HepG2 (cell line): ENCODE data around the gene CALN1. TPM values are rescaled to one million over a fixed set of nuclear protein-coding genes. Genes with fewer than 3 reads are reported as not detected.

Experiments used
- ATAC-seq: fragments of 200-7000 bp; cut with Tn5 transposase; 3 replicates; pipeline ENCODE4 v1.9.1; 2020; ENCODE audit warnings: mild to moderate bottlenecking, moderate library complexity
- BruUV-seq: library from RNA; stranded (reverse); fragments of 400-500 nt; replicated peaks from 2 replicates; lab custom pipeline; 2021; lab: Mats Ljungman, UMichigan
- CTCF ChIA-PET: fragments of 300-600 bp; formaldehyde crosslinking; extraction: SDS; loops from one replicate; lab custom pipeline; 2021; ENCODE audit warnings: low total read pairs, inconsistent platforms, low intra/inter-chr PET ratio; lab: Yijun Ruan, JAX
- POLR2A ChIA-PET: fragments of 350-600 bp; sonication (Branson Sonifier 250); formaldehyde crosslinking; loops from one replicate; lab custom pipeline; 2020; ENCODE audit warnings: antibody characterized with exemption, inconsistent platforms; lab: Yijun Ruan, JAX
- DNase-seq: peaks from one replicate; pipeline ENCODE4 v3.0.0-alpha.2; 2015; ENCODE audit warnings: low spot score
- FAIRE-seq: peaks from 3 replicates; lab custom pipeline; 2011; peaks lifted over from hg19 to GRCh38; lab: Jason Lieb, UNC
- H2AFZ ChIP-seq: one replicate; pipeline ENCODE4 v1.6.1; 2011; ENCODE audit warnings: low read length, inconsistent platforms
- H3K27ac ChIP-seq: fragments of 300-600 bp; 3 replicates; pipeline ENCODE4 v1.8.0; 2011; ENCODE audit warnings: mixed run types, mild to moderate bottlenecking, mixed read lengths, low read length, inconsistent platforms; ENCODE audit not compliant: insufficient read depth; ENCODE audit errors: extremely low read length
- H3K27me3 ChIP-seq, 2 experiments: fragments of 200-600 bp in 1 of 2; 2 replicates in 1 of 2; 3 replicates in 1 of 2; pipeline versions ENCODE4 v1.6.0 to v1.8.0; 2011; ENCODE audit warnings: low read length in 2 of 2, mild to moderate bottlenecking in 2 of 2, moderate library complexity in 2 of 2, inconsistent platforms in 1 of 2; ENCODE audit not compliant: insufficient read depth in 2 of 2, control insufficient read depth in 1 of 2
- H3K36me3 ChIP-seq, 2 experiments: fragments of 200-600 bp in 1 of 2; replicated peaks in 1 of 2; 2 replicates in 1 of 2; 3 replicates in 1 of 2; pipeline versions ENCODE4 v1.5.1 to v1.8.0; 2011; ENCODE audit warnings: low read length in 2 of 2, inconsistent platforms in 1 of 2; ENCODE audit not compliant: insufficient read depth in 2 of 2, control insufficient read depth in 1 of 2
- H3K4me1 ChIP-seq: 2 replicates; pipeline ENCODE4 v1.5.1; 2012; ENCODE audit warnings: low read length, inconsistent platforms; ENCODE audit not compliant: insufficient read depth
- H3K4me2 ChIP-seq: 2 replicates; pipeline ENCODE4 v1.6.0; 2011; ENCODE audit warnings: low read depth, low read length, inconsistent platforms
- H3K4me3 ChIP-seq, 3 experiments: fragments of 200-600 bp in 1 of 3; sonication (generic), shearing (Covaris generic) in 1 of 3; replicated peaks in 1 of 3; 2 replicates each; pipeline ENCODE4 v1.5.1; 2011 to 2016; ENCODE audit warnings: low read length in 3 of 3, inconsistent platforms in 2 of 3, low read depth in 2 of 3, mild to moderate bottlenecking in 2 of 3, control low read depth in 1 of 3, mixed read lengths in 1 of 3; ENCODE audit not compliant: insufficient read depth in 1 of 3
- H3K79me2 ChIP-seq: one replicate; pipeline ENCODE4 v1.6.1; 2011; ENCODE audit warnings: low read length, inconsistent platforms; ENCODE audit not compliant: insufficient read depth
- H3K9ac ChIP-seq: 2 replicates; pipeline ENCODE4 v1.6.0; 2011; ENCODE audit warnings: mild to moderate bottlenecking, low read depth, low read length, inconsistent platforms; ENCODE audit not compliant: insufficient read depth
- H3K9me3 ChIP-seq: 2 replicates; pipeline ENCODE4 v1.5.1; 2012; ENCODE audit warnings: mild to moderate bottlenecking, low read length
- H4K20me1 ChIP-seq: 2 replicates; pipeline ENCODE4 v1.6.0; 2011; ENCODE audit warnings: inconsistent platforms, mild to moderate bottlenecking, low read length, moderate library complexity; ENCODE audit not compliant: insufficient read depth
- KDM5B ChIP-seq: sonication (generic); formaldehyde crosslinking; IDR thresholded peaks from 2 replicates; pipeline ENCODE4 v1.4.0; 2020; ENCODE audit warnings: missing genetic modification reagents, mild to moderate bottlenecking, borderline replicate concordance
- MXI1 ChIP-seq: IDR thresholded peaks from 3 replicates; pipeline ENCODE4 v1.6.1; 2012; ENCODE audit warnings: low read depth, low read length, inconsistent platforms, borderline replicate concordance
- NBN ChIP-seq: fragments of 450-650 bp; conservative IDR thresholded peaks from 2 replicates; pipeline ENCODE4 v1.6.1; 2017
- NFE2L1 ChIP-seq: sonication (generic); formaldehyde crosslinking; IDR thresholded peaks from 2 replicates; pipeline ENCODE4 v1.4.0; 2020; ENCODE audit warnings: missing genetic modification reagents, mild to moderate bottlenecking, borderline replicate concordance
- TEAD2 ChIP-seq: sonication (generic); formaldehyde crosslinking; IDR thresholded peaks from 2 replicates; pipeline ENCODE4 v1.9.0; 2021; ENCODE audit warnings: missing genetic modification reagents
- ZNF460 ChIP-seq: sonication (generic); formaldehyde crosslinking; IDR thresholded peaks from 2 replicates; pipeline ENCODE4 v1.5.1; 2020; ENCODE audit warnings: missing genetic modification reagents, mild to moderate bottlenecking, borderline replicate concordance
- ZNF496 ChIP-seq: sonication (generic); formaldehyde crosslinking; IDR thresholded peaks from 2 replicates; pipeline ENCODE4 v1.8.1; 2023; ENCODE audit warnings: mild to moderate bottlenecking, moderate library complexity, missing genetic modification reagents; ENCODE audit not compliant: insufficient replicate concordance
- ZNF552 ChIP-seq: sonication (generic); formaldehyde crosslinking; IDR thresholded peaks from 2 replicates; pipeline ENCODE4 v1.9.0; 2022; ENCODE audit warnings: missing genetic modification reagents, mild to moderate bottlenecking, borderline replicate concordance
- ZSCAN12 ChIP-seq: sonication (generic); formaldehyde crosslinking; IDR thresholded peaks from 2 replicates; pipeline ENCODE4 v1.9.0; 2021; ENCODE audit warnings: mild to moderate bottlenecking, missing genetic modification reagents
- ZSCAN9 ChIP-seq: IDR thresholded peaks from 2 replicates; pipeline ENCODE4 v1.6.1; 2016; ENCODE audit warnings: borderline replicate concordance
- WGBS: methylation state at CpG from one replicate; pipeline ENCODE4 v1.1.6; 2017; ENCODE audit warnings: low lambda C conversion rate; 5-methylcytosine and 5-hydroxymethylcytosine counted together
- in situ Hi-C: cut with HindIII; loops from 2 replicates; pipeline ENCODE4 v1.10.0; 2017; ENCODE audit warnings: low pct_unique_long_range_greater_than_20kb; ENCODE audit not compliant: extremely low pct_ligation_motif_present
- intact Hi-C: fragments of 100-400 bp; cut with micrococcal nuclease; formaldehyde crosslinking; loops from one replicate; pipeline ENCODE4 v1.10.0; 2022; ENCODE audit not compliant: unreplicated experiment
- polyA plus RNA-seq, 8 experiments: library from polyadenylated mRNA; depleted of rRNA in 3 of 8; stranded (reverse) in 7 of 8; unstranded in 1 of 8; fragments of >200 nt; fragmentation: Illumina TruSeq in 4 of 8; extraction: Trizol in 4 of 8; gene quantifications; 2 replicates each; pipeline versions ENCODE4 v1.2.1 to v1.2.3, GENCODE V29; 2011 to 2016; ENCODE audit warnings: low read depth in 4 of 8, missing spikeins in 1 of 8, mixed read lengths in 1 of 8; ENCODE audit not compliant: insufficient read depth in 1 of 8
- total RNA-seq, 5 experiments: library from RNA; depleted of rRNA; stranded (reverse); fragments of >200 nt; fragmentation: Illumina TruSeq; extraction: Trizol; gene quantifications; 2 replicates each; pipeline ENCODE4 v1.2.3, GENCODE V29; 2016; ENCODE audit warnings: low read depth in 1 of 5
- TF ChIP-seq, protein P1 (sequence below): sonication (generic); formaldehyde crosslinking; IDR thresholded peaks from 2 replicates; pipeline ENCODE4 v1.4.0; 2020; ENCODE audit warnings: mild to moderate bottlenecking, missing genetic modification reagents
- TF ChIP-seq, protein P2 (sequence below): sonication (generic); formaldehyde crosslinking; IDR thresholded peaks from 2 replicates; pipeline ENCODE4 v1.4.0; 2020; ENCODE audit warnings: mild to moderate bottlenecking, missing genetic modification reagents
- TF ChIP-seq, protein P3 (sequence below): sonication (generic); formaldehyde crosslinking; IDR thresholded peaks from 2 replicates; pipeline ENCODE4 v1.5.1; 2020; ENCODE audit warnings: missing genetic modification reagents, mild to moderate bottlenecking, borderline replicate concordance
- TF ChIP-seq, protein P4 (sequence below): sonication (generic); formaldehyde crosslinking; IDR thresholded peaks from 2 replicates; pipeline ENCODE4 v1.8.1; 2023; ENCODE audit warnings: mild to moderate bottlenecking, missing genetic modification reagents, borderline replicate concordance
- TF ChIP-seq, protein P5 (sequence below): sonication (generic); formaldehyde crosslinking; conservative IDR thresholded peaks from 2 replicates; pipeline ENCODE4 v1.8.0; 2022; ENCODE audit warnings: low read depth, missing genetic modification reagents

CALN1 gene
- total and polyA plus RNA-seq, 2 of the 13 experiments (the other 11 are each of a cell fraction or from before 2014, with no cell fraction given) = not detected

DNA sequence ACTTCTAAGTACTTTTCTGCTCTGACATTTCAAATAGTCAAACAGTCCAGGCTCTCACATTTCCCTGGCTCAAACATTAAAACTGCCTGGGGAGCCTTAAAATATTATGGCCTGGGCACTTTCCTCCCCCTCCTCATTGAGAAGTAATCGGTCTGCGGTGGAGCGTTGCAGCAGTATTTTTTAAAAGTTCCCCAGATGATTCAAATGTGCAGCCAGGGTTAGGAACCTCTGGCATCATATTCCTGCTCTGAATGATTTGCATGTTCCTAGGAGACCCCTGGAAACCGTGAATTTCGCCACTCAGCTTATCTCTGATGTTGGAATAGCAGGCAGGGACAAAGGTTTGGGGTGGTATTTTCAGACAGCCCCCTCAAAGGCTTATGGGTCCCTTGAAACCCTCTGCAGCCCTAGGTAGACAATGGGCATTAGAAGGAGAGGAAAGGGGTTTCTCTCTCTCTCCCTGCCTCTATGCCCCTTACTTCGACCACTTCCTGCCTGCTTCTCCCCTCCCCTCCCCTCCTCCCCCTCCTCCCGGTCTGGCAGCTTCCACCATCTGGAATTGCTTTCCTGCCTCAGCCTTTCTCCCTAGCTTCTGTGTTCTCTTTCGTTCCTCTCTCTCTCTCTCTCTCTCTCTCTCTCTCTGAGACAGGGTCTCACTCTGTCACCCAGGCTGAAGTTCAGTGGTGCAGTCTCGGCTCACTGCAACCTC lies 658.0 kb downstream of the CALN1 start:
- ATAC-seq (no peak), DNase-seq (no peak), FAIRE-seq (no peak)
- Histone ChIP-seq H3K36me3 (no peaks in the 10 kb centered on the region), H3K79me2 (no peaks in the 10 kb centered on the region), H3K9me3 (peaks cover 11% of the 10 kb centered on the region), H3K27me3 (no peaks in the 10 kb centered on the region; a peak in 1 of 5 replicates), H3K4me3 (no peak overlapping the region), H3K4me1 (no peaks in the 10 kb centered on the region), H3K4me2 (no peak overlapping the region), H4K20me1 (no peaks in the 10 kb centered on the region), H2AFZ (no peak overlapping the region), H3K9ac (no peak overlapping the region), H3K27ac (no peak overlapping the region)
- in situ Hi-C loops = no loop called here
- ChIA-PET POLR2A (no interaction called here), CTCF (no interaction called here)
- 17% methylated on average over 9 of the region's 9 CpGs for WGBS
- intact Hi-C loops = loop anchor here (2.0 kb wide), 1 partner anchor 741 kb away; no protein-coding TSS in a partner anchor
- no TSS peak for BruUV-seq
- TF ChIP-seq, protein P1, sequence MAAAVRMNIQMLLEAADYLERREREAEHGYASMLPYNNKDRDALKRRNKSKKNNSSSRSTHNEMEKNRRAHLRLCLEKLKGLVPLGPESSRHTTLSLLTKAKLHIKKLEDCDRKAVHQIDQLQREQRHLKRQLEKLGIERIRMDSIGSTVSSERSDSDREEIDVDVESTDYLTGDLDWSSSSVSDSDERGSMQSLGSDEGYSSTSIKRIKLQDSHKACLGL (CRISPR knock-in tag) = no peak
- TF ChIP-seq, protein P2, sequence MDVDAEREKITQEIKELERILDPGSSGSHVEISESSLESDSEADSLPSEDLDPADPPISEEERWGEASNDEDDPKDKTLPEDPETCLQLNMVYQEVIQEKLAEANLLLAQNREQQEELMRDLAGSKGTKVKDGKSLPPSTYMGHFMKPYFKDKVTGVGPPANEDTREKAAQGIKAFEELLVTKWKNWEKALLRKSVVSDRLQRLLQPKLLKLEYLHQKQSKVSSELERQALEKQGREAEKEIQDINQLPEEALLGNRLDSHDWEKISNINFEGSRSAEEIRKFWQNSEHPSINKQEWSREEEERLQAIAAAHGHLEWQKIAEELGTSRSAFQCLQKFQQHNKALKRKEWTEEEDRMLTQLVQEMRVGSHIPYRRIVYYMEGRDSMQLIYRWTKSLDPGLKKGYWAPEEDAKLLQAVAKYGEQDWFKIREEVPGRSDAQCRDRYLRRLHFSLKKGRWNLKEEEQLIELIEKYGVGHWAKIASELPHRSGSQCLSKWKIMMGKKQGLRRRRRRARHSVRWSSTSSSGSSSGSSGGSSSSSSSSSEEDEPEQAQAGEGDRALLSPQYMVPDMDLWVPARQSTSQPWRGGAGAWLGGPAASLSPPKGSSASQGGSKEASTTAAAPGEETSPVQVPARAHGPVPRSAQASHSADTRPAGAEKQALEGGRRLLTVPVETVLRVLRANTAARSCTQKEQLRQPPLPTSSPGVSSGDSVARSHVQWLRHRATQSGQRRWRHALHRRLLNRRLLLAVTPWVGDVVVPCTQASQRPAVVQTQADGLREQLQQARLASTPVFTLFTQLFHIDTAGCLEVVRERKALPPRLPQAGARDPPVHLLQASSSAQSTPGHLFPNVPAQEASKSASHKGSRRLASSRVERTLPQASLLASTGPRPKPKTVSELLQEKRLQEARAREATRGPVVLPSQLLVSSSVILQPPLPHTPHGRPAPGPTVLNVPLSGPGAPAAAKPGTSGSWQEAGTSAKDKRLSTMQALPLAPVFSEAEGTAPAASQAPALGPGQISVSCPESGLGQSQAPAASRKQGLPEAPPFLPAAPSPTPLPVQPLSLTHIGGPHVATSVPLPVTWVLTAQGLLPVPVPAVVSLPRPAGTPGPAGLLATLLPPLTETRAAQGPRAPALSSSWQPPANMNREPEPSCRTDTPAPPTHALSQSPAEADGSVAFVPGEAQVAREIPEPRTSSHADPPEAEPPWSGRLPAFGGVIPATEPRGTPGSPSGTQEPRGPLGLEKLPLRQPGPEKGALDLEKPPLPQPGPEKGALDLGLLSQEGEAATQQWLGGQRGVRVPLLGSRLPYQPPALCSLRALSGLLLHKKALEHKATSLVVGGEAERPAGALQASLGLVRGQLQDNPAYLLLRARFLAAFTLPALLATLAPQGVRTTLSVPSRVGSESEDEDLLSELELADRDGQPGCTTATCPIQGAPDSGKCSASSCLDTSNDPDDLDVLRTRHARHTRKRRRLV (CRISPR knock-in tag) = no peak
- TF ChIP-seq NBN = no peak
- TF ChIP-seq ZNF496 (CRISPR knock-in tag) = no peak
- TF ChIP-seq NFE2L1 (CRISPR knock-in tag) = no peak
- no peak for TF ChIP-seq ZSCAN12
- no peak for TF ChIP-seq TEAD2 (CRISPR knock-in tag)
- no peak for TF ChIP-seq KDM5B
- no peak for TF ChIP-seq ZSCAN9
- no peak for TF ChIP-seq ZNF552 (CRISPR knock-in tag)
- no peak for TF ChIP-seq MXI1
- TF ChIP-seq, protein P3, sequence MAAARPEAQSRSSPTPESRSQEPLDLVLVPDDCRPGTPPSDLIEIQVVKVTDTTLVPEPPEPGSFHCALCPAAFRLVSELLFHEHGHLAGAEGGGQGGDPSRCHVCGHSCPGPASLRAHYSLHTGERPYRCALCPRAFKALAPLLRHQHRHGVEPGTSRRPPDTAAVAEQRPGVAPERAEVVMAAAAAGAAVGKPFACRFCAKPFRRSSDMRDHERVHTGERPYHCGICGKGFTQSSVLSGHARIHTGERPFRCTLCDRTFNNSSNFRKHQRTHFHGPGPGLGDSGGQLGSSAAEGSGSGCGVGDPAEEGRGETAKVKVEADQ (CRISPR knock-in tag) = no peak
- TF ChIP-seq, protein P4, sequence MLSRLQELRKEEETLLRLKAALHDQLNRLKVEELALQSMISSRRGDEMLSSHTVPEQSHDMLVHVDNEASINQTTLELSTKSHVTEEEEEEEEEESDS = no peak
- TF ChIP-seq ZNF460 = no peak
- TF ChIP-seq, protein P5, sequence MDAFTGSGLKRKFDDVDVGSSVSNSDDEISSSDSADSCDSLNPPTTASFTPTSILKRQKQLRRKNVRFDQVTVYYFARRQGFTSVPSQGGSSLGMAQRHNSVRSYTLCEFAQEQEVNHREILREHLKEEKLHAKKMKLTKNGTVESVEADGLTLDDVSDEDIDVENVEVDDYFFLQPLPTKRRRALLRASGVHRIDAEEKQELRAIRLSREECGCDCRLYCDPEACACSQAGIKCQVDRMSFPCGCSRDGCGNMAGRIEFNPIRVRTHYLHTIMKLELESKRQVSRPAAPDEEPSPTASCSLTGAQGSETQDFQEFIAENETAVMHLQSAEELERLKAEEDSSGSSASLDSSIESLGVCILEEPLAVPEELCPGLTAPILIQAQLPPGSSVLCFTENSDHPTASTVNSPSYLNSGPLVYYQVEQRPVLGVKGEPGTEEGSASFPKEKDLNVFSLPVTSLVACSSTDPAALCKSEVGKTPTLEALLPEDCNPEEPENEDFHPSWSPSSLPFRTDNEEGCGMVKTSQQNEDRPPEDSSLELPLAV = no peak
